ENCODE measurements around the gene PRICKLE1. TPM values are rescaled to one million over a fixed set of nuclear protein-coding genes. Genes with fewer than 3 reads are reported as not detected.

The PRICKLE1 gene
- total RNA-seq, 1 experiment from 2014 or later: 20.1 TPM

DNA sequence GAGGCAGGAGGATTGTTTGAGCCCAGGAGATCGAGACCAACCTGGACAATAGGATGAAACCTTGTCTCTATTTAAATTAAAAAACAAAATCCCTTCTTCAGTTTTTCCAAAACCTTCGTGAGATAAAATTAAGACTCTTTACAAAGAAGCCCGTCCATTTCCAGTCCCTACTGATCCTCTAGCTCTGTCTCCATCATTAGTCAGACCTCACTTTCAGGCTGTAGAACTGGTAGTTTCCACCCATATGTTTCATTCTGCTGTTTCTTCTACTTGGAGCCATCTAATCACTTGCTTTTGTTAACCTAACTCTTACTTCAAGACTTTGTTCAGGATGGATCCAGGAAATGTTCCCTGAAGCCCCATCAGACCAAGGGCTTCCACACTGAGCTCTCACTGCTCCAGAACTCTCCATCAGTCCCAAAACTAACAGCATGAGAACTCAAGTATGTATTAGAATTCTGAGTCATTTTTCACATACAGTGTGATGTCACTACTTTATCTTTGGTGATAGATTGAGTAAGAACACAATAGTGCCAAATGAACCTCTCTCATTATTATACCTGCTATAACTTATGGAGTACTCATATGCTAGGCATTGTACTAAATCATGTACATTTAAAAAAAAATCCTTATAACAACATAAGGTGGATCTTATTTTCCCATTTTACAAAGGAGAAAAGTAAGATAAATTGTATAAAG is 90.8 kb downstream of the PRICKLE1 start:
- Histone ChIP-seq H3K27me3 (ENCODE audit: control insufficient read depth, insufficient read depth, low read length) (no peaks in the 10 kb centered on the region), H3K9me3 (ENCODE audit: control insufficient read depth, insufficient read depth, low read depth, low read length) (no peaks in the 10 kb centered on the region), H3K4me3 (ENCODE audit: low read depth in 2 of 2, low read length in 2 of 2) (no peak overlapping the region), H3K4me1 (ENCODE audit: control insufficient read depth, insufficient read depth, low read length) (no peaks in the 10 kb centered on the region), H3K36me3 (ENCODE audit: control insufficient read depth, insufficient read depth, low read length) (no peaks in the 10 kb centered on the region; the same call in 1 of the 2 replicates), H3K27ac (ENCODE audit: low read length) (no peak overlapping the region)
- BruUV-seq (replicated peaks): no TSS peak
- in situ Hi-C loops (cut with HindIII; ENCODE audit: low pct_unique_long_range_greater_than_20kb, low sequenced_read_pairs): no loop called here
- TF ChIP-seq, protein P1, sequence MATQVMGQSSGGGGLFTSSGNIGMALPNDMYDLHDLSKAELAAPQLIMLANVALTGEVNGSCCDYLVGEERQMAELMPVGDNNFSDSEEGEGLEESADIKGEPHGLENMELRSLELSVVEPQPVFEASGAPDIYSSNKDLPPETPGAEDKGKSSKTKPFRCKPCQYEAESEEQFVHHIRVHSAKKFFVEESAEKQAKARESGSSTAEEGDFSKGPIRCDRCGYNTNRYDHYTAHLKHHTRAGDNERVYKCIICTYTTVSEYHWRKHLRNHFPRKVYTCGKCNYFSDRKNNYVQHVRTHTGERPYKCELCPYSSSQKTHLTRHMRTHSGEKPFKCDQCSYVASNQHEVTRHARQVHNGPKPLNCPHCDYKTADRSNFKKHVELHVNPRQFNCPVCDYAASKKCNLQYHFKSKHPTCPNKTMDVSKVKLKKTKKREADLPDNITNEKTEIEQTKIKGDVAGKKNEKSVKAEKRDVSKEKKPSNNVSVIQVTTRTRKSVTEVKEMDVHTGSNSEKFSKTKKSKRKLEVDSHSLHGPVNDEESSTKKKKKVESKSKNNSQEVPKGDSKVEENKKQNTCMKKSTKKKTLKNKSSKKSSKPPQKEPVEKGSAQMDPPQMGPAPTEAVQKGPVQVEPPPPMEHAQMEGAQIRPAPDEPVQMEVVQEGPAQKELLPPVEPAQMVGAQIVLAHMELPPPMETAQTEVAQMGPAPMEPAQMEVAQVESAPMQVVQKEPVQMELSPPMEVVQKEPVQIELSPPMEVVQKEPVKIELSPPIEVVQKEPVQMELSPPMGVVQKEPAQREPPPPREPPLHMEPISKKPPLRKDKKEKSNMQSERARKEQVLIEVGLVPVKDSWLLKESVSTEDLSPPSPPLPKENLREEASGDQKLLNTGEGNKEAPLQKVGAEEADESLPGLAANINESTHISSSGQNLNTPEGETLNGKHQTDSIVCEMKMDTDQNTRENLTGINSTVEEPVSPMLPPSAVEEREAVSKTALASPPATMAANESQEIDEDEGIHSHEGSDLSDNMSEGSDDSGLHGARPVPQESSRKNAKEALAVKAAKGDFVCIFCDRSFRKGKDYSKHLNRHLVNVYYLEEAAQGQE (IDR thresholded peaks at IDR 0.05; ENCODE audit: insufficient read depth in 1 of 2, low read depth in 2 of 2, low read length in 1 of 2): no peak
- TF ChIP-seq TCF7L2 (IDR thresholded peaks at IDR 0.05; ENCODE audit: low read depth, low read length) (no peak), POLR2AphosphoS5 (IDR thresholded peaks at IDR 0.05; ENCODE audit: low read depth, low read length) (no peak), SIN3A (IDR thresholded peaks at IDR 0.05; ENCODE audit: borderline replicate concordance, insufficient read depth, low read depth, low read length) (no peak)
- TF ChIP-seq, protein P2, sequence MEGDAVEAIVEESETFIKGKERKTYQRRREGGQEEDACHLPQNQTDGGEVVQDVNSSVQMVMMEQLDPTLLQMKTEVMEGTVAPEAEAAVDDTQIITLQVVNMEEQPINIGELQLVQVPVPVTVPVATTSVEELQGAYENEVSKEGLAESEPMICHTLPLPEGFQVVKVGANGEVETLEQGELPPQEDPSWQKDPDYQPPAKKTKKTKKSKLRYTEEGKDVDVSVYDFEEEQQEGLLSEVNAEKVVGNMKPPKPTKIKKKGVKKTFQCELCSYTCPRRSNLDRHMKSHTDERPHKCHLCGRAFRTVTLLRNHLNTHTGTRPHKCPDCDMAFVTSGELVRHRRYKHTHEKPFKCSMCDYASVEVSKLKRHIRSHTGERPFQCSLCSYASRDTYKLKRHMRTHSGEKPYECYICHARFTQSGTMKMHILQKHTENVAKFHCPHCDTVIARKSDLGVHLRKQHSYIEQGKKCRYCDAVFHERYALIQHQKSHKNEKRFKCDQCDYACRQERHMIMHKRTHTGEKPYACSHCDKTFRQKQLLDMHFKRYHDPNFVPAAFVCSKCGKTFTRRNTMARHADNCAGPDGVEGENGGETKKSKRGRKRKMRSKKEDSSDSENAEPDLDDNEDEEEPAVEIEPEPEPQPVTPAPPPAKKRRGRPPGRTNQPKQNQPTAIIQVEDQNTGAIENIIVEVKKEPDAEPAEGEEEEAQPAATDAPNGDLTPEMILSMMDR (IDR thresholded peaks at IDR 0.05): no peak
- POLR2A ChIA-PET: no interaction called here
- no peak for DNase-seq (ENCODE audit: low read depth, low spot score)
- no peak for ATAC-seq
- CTCF ChIA-PET: no interaction called here
- intact Hi-C loops (cut with micrococcal nuclease; ENCODE audit: unreplicated experiment): no loop called here

DNA sequence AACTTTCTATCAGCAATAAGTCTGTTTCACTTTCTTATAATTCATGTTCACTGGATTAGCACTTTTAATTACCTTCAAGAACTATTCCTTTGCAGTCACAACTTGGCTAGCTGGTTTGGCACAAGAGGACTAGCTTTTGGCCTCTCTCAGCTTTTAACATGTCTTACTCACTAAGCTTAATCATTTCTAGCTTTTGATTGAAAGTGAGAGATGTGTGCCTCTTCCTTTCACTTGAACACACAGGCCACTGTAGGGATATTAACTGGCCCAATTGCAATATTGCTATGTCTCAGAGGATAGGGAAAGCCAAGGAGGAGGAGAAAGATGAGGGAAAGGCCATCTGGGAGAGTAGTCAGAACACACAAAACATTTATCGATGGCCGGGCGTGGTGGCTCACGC is 92.7 kb downstream of the PRICKLE1 start:
- no peak for ATAC-seq
- no peaks in the 10 kb centered on the region; the same call in 1 of the 2 replicates for H3K36me3 ChIP-seq (ENCODE audit: control insufficient read depth, insufficient read depth, low read length)
- BruUV-seq (replicated peaks): no TSS peak
- ChIA-PET CTCF (no interaction called here), POLR2A (no interaction called here)
- H3K27ac ChIP-seq (ENCODE audit: low read length): no peak overlapping the region
- in situ Hi-C loops (cut with HindIII; ENCODE audit: low pct_unique_long_range_greater_than_20kb, low sequenced_read_pairs) (no loop called here), intact Hi-C loops (cut with micrococcal nuclease; ENCODE audit: unreplicated experiment) (no loop called here)
- no peaks in the 10 kb centered on the region for H3K27me3 ChIP-seq (ENCODE audit: control insufficient read depth, insufficient read depth, low read length)
- H3K4me3 ChIP-seq (ENCODE audit: low read depth in 2 of 2, low read length in 2 of 2): no peak overlapping the region
- TF ChIP-seq SIN3A (IDR thresholded peaks at IDR 0.05; ENCODE audit: borderline replicate concordance, insufficient read depth, low read depth, low read length) (no peak), TCF7L2 (IDR thresholded peaks at IDR 0.05; ENCODE audit: low read depth, low read length) (no peak), POLR2AphosphoS5 (IDR thresholded peaks at IDR 0.05; ENCODE audit: low read depth, low read length) (no peak)
- TF ChIP-seq, protein P1 (IDR thresholded peaks at IDR 0.05; ENCODE audit: insufficient read depth in 1 of 2, low read depth in 2 of 2, low read length in 1 of 2): no peak
- TF ChIP-seq, protein P2 (IDR thresholded peaks at IDR 0.05): no peak
- no peak for DNase-seq (ENCODE audit: low read depth, low spot score)
- no peaks in the 10 kb centered on the region for H3K9me3 ChIP-seq (ENCODE audit: control insufficient read depth, insufficient read depth, low read depth, low read length)
- no peaks in the 10 kb centered on the region for H3K4me1 ChIP-seq (ENCODE audit: control insufficient read depth, insufficient read depth, low read length)
